Gastrocnemius medialis (tissue), 4 donors: ENCODE data around the gene RNF182. TPM values are rescaled to one million over a fixed set of nuclear protein-coding genes. Genes with fewer than 3 reads are reported as not detected.

Experiments
- ATAC-seq, 2 donors: fragments of 150-250 bp; one replicate each; pipeline ENCODE4 v1.9.1; 2016
- DNase-seq, 2 donors: peaks; one replicate each; pipeline ENCODE4 v3.0.0-alpha.2; 2019
- H3K27ac ChIP-seq, 4 donors: fragments of 200-600 bp; sonication (generic); 1 replicate in 1 of 4; 2 replicates in 3 of 4; pipeline ENCODE4 v1.5.1; 2016 to 2018; ENCODE audit warnings: mild to moderate bottlenecking in 2 of 4, moderate library complexity in 1 of 4
- H3K27me3 ChIP-seq, 3 donors: fragments of 200-600 bp; sonication (generic) in 2 of 3; 1 replicate in 1 of 3; 2 replicates in 2 of 3; pipeline versions ENCODE4 v1.5.1 to v1.6.0; 2016 to 2019; ENCODE audit warnings: mild to moderate bottlenecking in 1 of 3, moderate library complexity in 1 of 3
- H3K36me3 ChIP-seq, 2 donors: fragments of 200-600 bp; sonication (generic) in 1 of 2; one replicate each; pipeline ENCODE4 v1.5.1; 2017 to 2018
- H3K4me1 ChIP-seq, 2 donors: fragments of 200-600 bp; sonication (generic) in 1 of 2; one replicate each; pipeline ENCODE4 v1.5.1; 2016 to 2017; ENCODE audit warnings: mild to moderate bottlenecking in 2 of 2
- H3K4me3 ChIP-seq, 4 donors: fragments of 200-600 bp; sonication (generic) in 3 of 4; 1 replicate in 1 of 4; 2 replicates in 3 of 4; pipeline ENCODE4 v1.5.1; 2016 to 2019; ENCODE audit warnings: mild to moderate bottlenecking in 2 of 4
- H3K9me3 ChIP-seq, 3 donors: fragments of 200-600 bp; sonication (generic) in 2 of 3; 1 replicate in 1 of 3; 2 replicates in 2 of 3; pipeline ENCODE4 v1.5.1; 2016 to 2019
- POLR2A ChIP-seq, 2 donors: fragments of 450-650 bp; IDR thresholded peaks; one replicate each; pipeline ENCODE4 v1.6.1; 2017; ENCODE audit warnings: antibody characterized with exemption in 2 of 2, mild to moderate bottlenecking in 2 of 2, moderate library complexity in 2 of 2
- in situ Hi-C, 4 donors: fragments of 200-750 bp; cut with MboI; loops; one replicate each; pipeline versions ENCODE4 v1.15.0 to v1.8.0; 2017; ENCODE audit warnings: low sequenced_read_pairs in 4 of 4
- intact Hi-C: fragments of 100-400 bp; cut with DNase I; formaldehyde crosslinking; loops from one replicate; pipeline ENCODE4 v1.15.1; 2023; ENCODE audit warnings: low total_unique reads
- total RNA-seq, 4 donors: library from RNA; depleted of rRNA; stranded (reverse); fragments of >200 nt; gene quantifications; one replicate each; pipeline versions ENCODE4 v1.1.0 to v1.2.3, GENCODE V29; 2016
- TF ChIP-seq, protein P1 (sequence below), 5 experiments: fragments of 450-650 bp in 3 of 5; fragments of 200-600 bp in 2 of 5; sonication (generic) in 2 of 5; IDR thresholded peaks in 4 of 5; conservative IDR thresholded peaks in 1 of 5; 1 replicate in 4 of 5; 2 replicates in 1 of 5; pipeline ENCODE4 v1.5.1; 2016 to 2019; ENCODE audit warnings: antibody characterized with exemption in 5 of 5, mild to moderate bottlenecking in 3 of 5, moderate library complexity in 3 of 5

RNF182 gene
- total RNA-seq, 4 donors from 2014 or later = 0.10 TPM; not detected in 3

DNA sequence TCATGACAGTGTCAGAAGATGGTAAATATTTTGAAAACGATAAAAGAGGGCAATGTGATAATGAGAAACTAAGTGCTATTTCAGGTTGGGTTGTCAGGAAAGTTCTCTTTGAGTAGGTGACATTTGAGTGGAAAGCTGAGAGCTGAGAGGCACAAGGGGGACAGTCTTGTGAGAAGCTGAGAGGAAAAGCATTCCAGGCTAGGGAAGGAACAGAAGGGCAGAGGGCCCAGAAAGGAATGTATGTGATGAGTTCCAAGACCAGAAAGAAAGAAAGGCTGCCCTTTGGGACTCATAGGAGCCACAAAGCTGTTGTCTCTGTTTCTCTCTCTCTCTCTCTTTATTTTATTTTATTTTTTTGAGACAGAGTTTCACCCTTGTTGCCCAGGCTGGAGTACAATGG lies 7.6 kb upstream of the RNF182 start:
- no peak for ATAC-seq
- H3K4me3 ChIP-seq = no peak overlapping the region
- in situ Hi-C loops = loop anchor here in 1 of 4 donors (10.0 kb wide), 1 partner anchor 148 kb away; no protein-coding TSS in a partner anchor

DNA sequence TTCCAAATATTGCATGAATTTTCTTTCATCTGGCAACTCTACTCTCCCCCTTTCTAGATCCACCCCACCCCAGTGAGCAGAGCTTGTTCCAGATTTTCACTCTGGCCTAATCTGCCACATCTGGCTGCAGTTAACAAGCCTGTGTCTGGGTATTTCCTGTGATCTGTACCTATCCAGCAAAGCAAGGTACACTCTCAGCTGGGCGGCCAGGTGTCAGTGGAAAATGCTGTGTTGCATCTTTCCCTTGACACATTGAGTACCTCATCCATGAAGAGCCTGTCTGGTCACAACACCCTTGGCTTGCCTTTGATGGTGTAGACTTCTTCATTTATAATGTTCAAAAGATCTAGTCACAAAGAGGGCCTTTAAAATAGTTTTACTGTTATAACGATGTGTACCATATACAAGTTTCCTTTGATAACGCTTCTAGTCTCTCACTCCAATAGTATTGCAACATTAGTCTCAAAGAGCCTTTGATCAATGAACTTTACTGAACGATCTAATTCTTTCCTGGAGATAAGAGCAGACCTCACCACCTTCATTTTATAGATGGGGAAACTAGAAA lies 6.0 kb upstream of the RNF182 start:
- Histone ChIP-seq H3K4me1 (peaks cover 4 to 5% of the 10 kb centered on the region in 2 donors), H3K36me3 (no peaks in the 10 kb centered on the region), H3K4me3 (no peak overlapping the region), H3K27me3 (peaks cover 6 to 10% (median 9%) of the 10 kb centered on the region in 3 donors), H3K9me3 (no peaks in the 10 kb centered on the region), H3K27ac (no peak overlapping the region)
- intact Hi-C loops (no loop called here), in situ Hi-C loops (loop anchor here in 1 of 4 donors (10.0 kb wide), 1 partner anchor 146 kb away; no protein-coding TSS in a partner anchor)
- no peak for ATAC-seq
- TF ChIP-seq, protein P1, sequence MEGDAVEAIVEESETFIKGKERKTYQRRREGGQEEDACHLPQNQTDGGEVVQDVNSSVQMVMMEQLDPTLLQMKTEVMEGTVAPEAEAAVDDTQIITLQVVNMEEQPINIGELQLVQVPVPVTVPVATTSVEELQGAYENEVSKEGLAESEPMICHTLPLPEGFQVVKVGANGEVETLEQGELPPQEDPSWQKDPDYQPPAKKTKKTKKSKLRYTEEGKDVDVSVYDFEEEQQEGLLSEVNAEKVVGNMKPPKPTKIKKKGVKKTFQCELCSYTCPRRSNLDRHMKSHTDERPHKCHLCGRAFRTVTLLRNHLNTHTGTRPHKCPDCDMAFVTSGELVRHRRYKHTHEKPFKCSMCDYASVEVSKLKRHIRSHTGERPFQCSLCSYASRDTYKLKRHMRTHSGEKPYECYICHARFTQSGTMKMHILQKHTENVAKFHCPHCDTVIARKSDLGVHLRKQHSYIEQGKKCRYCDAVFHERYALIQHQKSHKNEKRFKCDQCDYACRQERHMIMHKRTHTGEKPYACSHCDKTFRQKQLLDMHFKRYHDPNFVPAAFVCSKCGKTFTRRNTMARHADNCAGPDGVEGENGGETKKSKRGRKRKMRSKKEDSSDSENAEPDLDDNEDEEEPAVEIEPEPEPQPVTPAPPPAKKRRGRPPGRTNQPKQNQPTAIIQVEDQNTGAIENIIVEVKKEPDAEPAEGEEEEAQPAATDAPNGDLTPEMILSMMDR (IDR thresholded peaks at IDR 0.05 in 4 of 5, conservative IDR thresholded peaks at IDR 0.05 in 1 of 5) = no peak
- no peak for TF ChIP-seq POLR2A (IDR thresholded peaks at IDR 0.05)
- no peak for DNase-seq

More for the DNA sequence above, 7.6 kb upstream of the RNF182 start:
- DNase-seq = no peak
- Histone ChIP-seq H3K36me3 (no peaks in the 10 kb centered on the region), H3K9me3 (no peaks in the 10 kb centered on the region), H3K27ac (no peak overlapping the region), H3K4me1 (peaks cover 4% of the 10 kb centered on the region in 2 donors), H3K27me3 (peaks cover 0 to 5% (median 0%) of the 10 kb centered on the region in 3 donors)
- intact Hi-C loops = no loop called here
- TF ChIP-seq POLR2A (IDR thresholded peaks at IDR 0.05) = no peak
- TF ChIP-seq, protein P1 (IDR thresholded peaks at IDR 0.05 in 4 of 5, conservative IDR thresholded peaks at IDR 0.05 in 1 of 5) = no peak

DNA sequence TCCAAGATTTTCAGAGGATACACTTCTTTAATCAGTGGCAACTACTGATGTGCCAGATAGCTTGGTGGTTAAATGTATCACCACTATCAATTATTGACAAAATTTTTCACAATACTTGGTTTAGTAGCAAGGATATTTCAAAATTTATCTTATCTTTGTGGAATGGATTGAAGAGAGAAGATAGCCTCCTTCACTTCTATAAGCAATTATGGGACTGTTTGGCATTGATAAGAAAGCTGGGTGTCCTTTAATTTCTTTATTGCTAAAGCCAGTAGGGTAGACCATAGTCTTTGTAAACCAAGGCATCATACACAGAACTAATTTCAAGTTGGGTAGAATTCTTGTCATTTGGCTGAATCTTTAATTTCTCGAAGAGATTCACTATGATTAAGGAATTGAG lies 4.9 kb upstream of the RNF182 start:
- H3K4me1 ChIP-seq = peaks cover 8 to 11% of the 10 kb centered on the region in 2 donors
- no peaks in the 10 kb centered on the region for H3K36me3 ChIP-seq
- in situ Hi-C loops (loop anchor here in 1 of 4 donors (10.0 kb wide), 1 partner anchor 145 kb away; no protein-coding TSS in a partner anchor), intact Hi-C loops (no loop called here)
- no peaks in the 10 kb centered on the region for H3K9me3 ChIP-seq
- H3K4me3 ChIP-seq = no peak overlapping the region
- H3K27me3 ChIP-seq = peaks cover 15 to 20% (median 18%) of the 10 kb centered on the region in 3 donors
- TF ChIP-seq POLR2A (IDR thresholded peaks at IDR 0.05) = no peak
- TF ChIP-seq, protein P1 (IDR thresholded peaks at IDR 0.05 in 4 of 5, conservative IDR thresholded peaks at IDR 0.05 in 1 of 5) = no peak
- ATAC-seq = no peak
- DNase-seq = no peak
- no peak overlapping the region for H3K27ac ChIP-seq

DNA sequence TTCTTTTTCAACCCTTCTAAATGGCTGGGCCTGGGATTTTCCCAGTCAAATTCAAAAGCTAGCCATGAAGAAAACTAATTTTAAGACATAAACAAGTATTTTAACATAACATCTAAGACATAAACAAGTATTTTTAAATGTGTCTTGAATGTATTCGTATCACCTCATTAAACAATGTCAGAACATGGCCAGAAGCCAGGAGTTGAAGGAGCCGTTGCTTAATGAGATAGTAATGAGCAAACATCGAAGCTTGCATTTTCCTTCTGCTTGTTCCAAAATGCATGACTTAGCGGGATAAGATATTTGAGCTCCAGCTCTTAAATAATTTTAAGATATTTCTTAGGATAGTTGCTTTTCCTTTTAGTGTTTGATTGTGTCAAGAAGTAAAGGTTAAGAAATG lies 4.2 kb upstream of the RNF182 start:
- Histone ChIP-seq H3K36me3 (no peaks in the 10 kb centered on the region), H3K27ac (no peak overlapping the region), H3K4me1 (peaks cover 11% of the 10 kb centered on the region in 2 donors), H3K9me3 (no peaks in the 10 kb centered on the region), H3K27me3 (peaks cover 19 to 25% (median 24%) of the 10 kb centered on the region in 3 donors), H3K4me3 (no peak overlapping the region)
- DNase-seq (no peak), ATAC-seq (no peak)
- intact Hi-C loops (no loop called here), in situ Hi-C loops (no loop called here)
- no peak for TF ChIP-seq POLR2A (IDR thresholded peaks at IDR 0.05)
- TF ChIP-seq, protein P1 (IDR thresholded peaks at IDR 0.05 in 4 of 5, conservative IDR thresholded peaks at IDR 0.05 in 1 of 5) = no peak
